NCI-H2196 treated with DMSO at 0.1 percent for 48 hours (cell line): ENCODE data around the gene LASP1.

Experiments
- DNase-seq: peaks from one replicate; lab custom pipeline; 2025; ENCODE audit not compliant: unreplicated experiment; lab: John Stamatoyannopoulos, UW

Gene LASP1

GRCh38 chr17:38885728-38886642, 16.1 kb downstream of the LASP1 start:
- no peak for DNase-seq

GRCh38 chr17:38886643-38887010, 16.8 kb downstream of the LASP1 start:
- no peak for DNase-seq

- DNase-seq, result no peak
Observed at GRCh38 chr17:38888842-38889241, 19.0 kb downstream of the LASP1 start.

GRCh38 chr17:38889745-38890409, 20.0 kb downstream of the LASP1 start:
- no peak for DNase-seq

GRCh38 chr17:38890410-38890746, 20.5 kb downstream of the LASP1 start:
- no peak for DNase-seq

GRCh38 chr17:38891441-38891840, 21.6 kb downstream of the LASP1 start:
- no peak for DNase-seq

GRCh38 chr17:38892083-38892482, 22.2 kb downstream of the LASP1 start:
- no peak for DNase-seq

- no peak for DNase-seq
Observed at GRCh38 chr17:38892620-38893019, 22.8 kb downstream of the LASP1 start.

- DNase-seq, result no peak
Observed at GRCh38 chr17:38893113-38893512, 23.3 kb downstream of the LASP1 start.

GRCh38 chr17:38893607-38894006, 23.7 kb downstream of the LASP1 start:
- DNase-seq, result no peak

GRCh38 chr17:38894276-38894675, 24.4 kb downstream of the LASP1 start:
- DNase-seq, result no peak

GRCh38 chr17:38896346-38896954, 26.6 kb downstream of the LASP1 start:
- no peak for DNase-seq

GRCh38 chr17:38897176-38897575, 27.3 kb downstream of the LASP1 start:
- DNase-seq, result no peak

- DNase-seq, result no peak
Observed at GRCh38 chr17:38897671-38898290, 27.9 kb downstream of the LASP1 start.

- no peak for DNase-seq
Observed at GRCh38 chr17:38898291-38898679, 28.4 kb downstream of the LASP1 start.

- no peak for DNase-seq
Observed at GRCh38 chr17:38898812-38899348, 29.0 kb downstream of the LASP1 start.

- no peak for DNase-seq
Observed at GRCh38 chr17:38899421-38899820, 29.6 kb downstream of the LASP1 start.

- no peak for DNase-seq
Observed at GRCh38 chr17:38900978-38901656, 31.3 kb downstream of the LASP1 start.

- no peak for DNase-seq
Observed at GRCh38 chr17:38903404-38903803, 33.5 kb downstream of the LASP1 start.

- DNase-seq, result no peak
Observed at GRCh38 chr17:38904892-38905291, 35.0 kb downstream of the LASP1 start.

- DNase-seq, result no peak
Observed at GRCh38 chr17:38905375-38905774, 35.5 kb downstream of the LASP1 start.
